CD8-positive, alpha-beta memory T cell (primary cell): ENCODE data around the gene OLFML1. TPM values are rescaled to one million over a fixed set of nuclear protein-coding genes. Genes with fewer than 3 reads are reported as not detected.

Experiments used
- CTCF ChIA-PET: fragments of 350-600 bp; sonication (Branson Sonifier 250); formaldehyde crosslinking; loops from one replicate; lab custom pipeline; 2021; ENCODE audit warnings: antibody characterized with exemption; lab: Charles Lee
- POLR2A ChIA-PET: fragments of 350-600 bp; sonication (Branson Sonifier 250); formaldehyde crosslinking; loops from one replicate; lab custom pipeline; 2021; ENCODE audit warnings: antibody characterized with exemption; lab: Charles Lee
- DNase-seq, 5 donors: peaks; one replicate each; pipeline versions ENCODE4 v3.0.0 to v3.0.0-alpha.2; 2020 to 2022; ENCODE audit warnings: mixed read lengths in 1 of 5
- H3K27ac ChIP-seq: one replicate; pipeline ENCODE4 v1.7.0; 2013; ENCODE audit warnings: low read depth, mild to moderate bottlenecking, low read length, moderate library complexity
- H3K27me3 ChIP-seq: 2 replicates; pipeline ENCODE4 v1.7.0; 2013; ENCODE audit warnings: low read length, mild to moderate bottlenecking; ENCODE audit not compliant: insufficient read depth, poor library complexity, severe bottlenecking
- H3K36me3 ChIP-seq: 2 replicates; pipeline ENCODE4 v1.7.0; 2013; ENCODE audit warnings: mild to moderate bottlenecking, low read length, moderate library complexity; ENCODE audit not compliant: insufficient read depth
- H3K4me1 ChIP-seq: 2 replicates; pipeline ENCODE4 v1.7.0; 2013; ENCODE audit warnings: mild to moderate bottlenecking, low read length, moderate library complexity; ENCODE audit not compliant: insufficient read depth
- H3K4me3 ChIP-seq: 2 replicates; pipeline ENCODE4 v1.7.0; 2013; ENCODE audit warnings: mild to moderate bottlenecking, low read length
- H3K9me3 ChIP-seq: 2 replicates; pipeline ENCODE4 v1.7.0; 2013; ENCODE audit warnings: mild to moderate bottlenecking, low read length
- H3K27ac Mint-ChIP-seq, 8 donors: one replicate each; pipeline ENCODE4 v1.8.0; 2020 to 2021; ENCODE audit warnings: mixed read lengths in 8 of 8, mild to moderate bottlenecking in 6 of 8, inconsistent platforms in 3 of 8, moderate library complexity in 3 of 8
- H3K27me3 Mint-ChIP-seq, 2 donors: one replicate each; pipeline ENCODE4 v1.8.0; 2020 to 2021; ENCODE audit warnings: mixed read lengths in 2 of 2, mild to moderate bottlenecking in 1 of 2, moderate library complexity in 1 of 2
- H3K36me3 Mint-ChIP-seq, 3 donors: one replicate each; pipeline ENCODE4 v1.8.0; 2020 to 2021; ENCODE audit warnings: mixed read lengths in 3 of 3, inconsistent platforms in 1 of 3, mild to moderate bottlenecking in 1 of 3
- H3K4me1 Mint-ChIP-seq, 3 donors: one replicate each; pipeline ENCODE4 v1.8.0; 2020 to 2021; ENCODE audit warnings: mixed read lengths in 3 of 3, inconsistent platforms in 1 of 3, mild to moderate bottlenecking in 1 of 3
- H3K4me3 Mint-ChIP-seq, 7 donors: one replicate each; pipeline ENCODE4 v1.8.0; 2020 to 2021; ENCODE audit warnings: mixed read lengths in 7 of 7, mild to moderate bottlenecking in 6 of 7, moderate library complexity in 4 of 7, inconsistent platforms in 2 of 7
- H3K9me3 Mint-ChIP-seq, 5 donors: one replicate each; pipeline ENCODE4 v1.8.0; 2020 to 2022; ENCODE audit warnings: mixed read lengths in 5 of 5, mild to moderate bottlenecking in 3 of 5, moderate library complexity in 2 of 5, inconsistent platforms in 1 of 5
- polyA plus RNA-seq: library from polyadenylated mRNA; unstranded; fragments of 300-500 nt; fragmentation: Illumina TruSeq; gene quantifications from one replicate; pipeline ENCODE4 v1.2.3, GENCODE V29; 2021
- total RNA-seq, 2 experiments: library from RNA; stranded (reverse); gene quantifications; one replicate each; pipeline ENCODE4 v1.2.3, GENCODE V29; 2021

Gene OLFML1
- total and polyA plus RNA-seq, 3 experiments from 2014 or later: not detected

DNA sequence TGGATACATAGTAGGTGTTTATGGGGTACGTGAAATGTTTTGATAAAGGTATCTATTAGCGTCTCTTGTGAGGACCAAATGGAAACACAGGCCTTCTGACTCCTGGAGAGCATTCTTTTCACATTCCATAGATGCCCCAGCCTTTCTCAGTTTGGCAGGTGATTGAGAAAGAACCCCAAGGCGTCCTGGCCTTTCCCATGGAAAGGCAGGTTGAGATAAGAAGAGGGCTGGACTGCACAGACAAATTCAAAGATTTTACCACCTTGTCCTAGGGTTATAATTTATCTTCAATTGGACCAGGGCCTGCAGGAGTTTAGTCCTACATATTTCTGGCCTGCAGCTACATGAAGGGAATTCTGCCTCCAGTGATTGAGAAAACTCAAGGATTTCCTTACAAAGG lies 661 bp upstream of the OLFML1 start:
- DNase-seq: no peak
- ChIA-PET POLR2A (no interaction called here), CTCF (interaction anchor here (1.0 kb wide), 1 partner anchor 181 kb away, joined by 3 read pairs; no protein-coding TSS in a partner anchor)
- H3K27me3 Mint-ChIP-seq: peaks cover 7 to 17% of the 10 kb centered on the region in 2 donors
- H3K27ac ChIP-seq: no peak overlapping the region
- no peaks in the 10 kb centered on the region for H3K9me3 Mint-ChIP-seq
- H3K36me3 ChIP-seq: no peaks in the 10 kb centered on the region
- H3K4me3 Mint-ChIP-seq: no peak overlapping the region
- H3K36me3 Mint-ChIP-seq: no peaks in the 10 kb centered on the region
- no peak overlapping the region for H3K27ac Mint-ChIP-seq
- no peak overlapping the region for H3K4me3 ChIP-seq
- H3K4me1 Mint-ChIP-seq: no peaks in the 10 kb centered on the region
- no peaks in the 10 kb centered on the region for H3K27me3 ChIP-seq
- H3K9me3 ChIP-seq: no peaks in the 10 kb centered on the region
- H3K4me1 ChIP-seq: no peaks in the 10 kb centered on the region

DNA sequence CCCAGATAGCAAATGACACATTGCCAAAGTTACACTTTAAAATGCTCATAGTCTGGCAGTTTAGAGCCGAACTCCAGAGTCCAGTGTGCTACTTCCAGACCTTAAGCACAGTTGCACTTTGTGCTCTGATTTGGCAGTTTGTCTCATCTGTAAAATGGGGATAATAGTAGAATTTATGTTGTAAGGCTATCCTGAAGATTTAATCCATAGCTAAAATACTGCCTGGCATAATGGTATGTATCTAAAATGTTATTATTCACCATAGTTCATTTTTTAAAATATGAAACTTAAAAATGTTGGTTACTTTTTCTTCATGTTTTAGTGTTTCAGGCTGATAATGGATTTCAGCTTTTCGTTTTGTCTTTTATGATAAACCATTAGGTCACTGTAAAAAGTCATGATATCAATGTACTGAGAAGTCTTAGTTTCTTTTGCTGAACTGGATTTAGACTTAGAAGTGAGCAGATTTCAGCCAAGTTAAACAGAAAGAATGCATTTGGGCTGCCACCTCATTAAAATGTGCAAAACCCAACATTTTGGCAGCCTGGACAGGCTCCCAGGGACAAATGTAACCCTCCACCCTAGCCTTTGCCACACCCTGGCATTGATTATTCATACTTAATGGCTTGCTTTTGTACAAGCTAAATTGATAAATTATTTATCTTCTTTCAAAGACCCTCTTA lies 933 bp downstream of the OLFML1 start:
- H3K27me3 Mint-ChIP-seq: peaks cover 7 to 17% of the 10 kb centered on the region in 2 donors
- no peaks in the 10 kb centered on the region for H3K4me1 Mint-ChIP-seq
- H3K27me3 ChIP-seq: no peaks in the 10 kb centered on the region
- no peaks in the 10 kb centered on the region for H3K36me3 Mint-ChIP-seq
- H3K9me3 ChIP-seq: no peaks in the 10 kb centered on the region
- CTCF ChIA-PET: no interaction called here
- H3K36me3 ChIP-seq: no peaks in the 10 kb centered on the region
- H3K9me3 Mint-ChIP-seq: no peaks in the 10 kb centered on the region
- POLR2A ChIA-PET: no interaction called here
- no peak for DNase-seq
- no peak overlapping the region for H3K27ac Mint-ChIP-seq
- H3K4me3 ChIP-seq: no peak overlapping the region
- no peak overlapping the region for H3K27ac ChIP-seq
- no peaks in the 10 kb centered on the region for H3K4me1 ChIP-seq
- no peak overlapping the region for H3K4me3 Mint-ChIP-seq

DNA sequence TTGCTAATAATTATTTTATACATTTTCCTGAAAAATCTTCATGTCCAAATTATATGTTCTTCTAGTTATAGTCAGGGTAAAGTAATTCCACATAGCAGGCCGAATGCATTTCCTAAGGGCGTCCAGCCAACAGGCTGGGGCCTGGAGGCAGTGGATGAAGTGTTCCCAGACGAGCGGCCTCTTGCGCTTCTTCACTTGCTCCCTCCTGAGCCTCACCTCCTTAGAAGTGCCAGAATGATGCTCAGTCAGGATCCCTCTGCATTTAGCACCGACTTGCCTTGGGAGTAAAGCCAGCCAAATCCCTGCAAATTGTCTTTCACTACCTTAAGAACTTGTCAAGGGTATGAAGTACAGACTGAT lies 1.5 kb downstream of the OLFML1 start:
- Mint-ChIP-seq H3K4me1 (no peaks in the 10 kb centered on the region), H3K27ac (no peak overlapping the region), H3K9me3 (no peaks in the 10 kb centered on the region), H3K36me3 (no peaks in the 10 kb centered on the region), H3K27me3 (peaks cover 7 to 17% of the 10 kb centered on the region in 2 donors), H3K4me3 (no peak overlapping the region)
- DNase-seq: no peak
- Histone ChIP-seq H3K27me3 (no peaks in the 10 kb centered on the region), H3K36me3 (no peaks in the 10 kb centered on the region), H3K9me3 (no peaks in the 10 kb centered on the region), H3K27ac (no peak overlapping the region), H3K4me3 (no peak overlapping the region), H3K4me1 (no peaks in the 10 kb centered on the region)
- CTCF ChIA-PET: no interaction called here
- POLR2A ChIA-PET: no interaction called here

DNA sequence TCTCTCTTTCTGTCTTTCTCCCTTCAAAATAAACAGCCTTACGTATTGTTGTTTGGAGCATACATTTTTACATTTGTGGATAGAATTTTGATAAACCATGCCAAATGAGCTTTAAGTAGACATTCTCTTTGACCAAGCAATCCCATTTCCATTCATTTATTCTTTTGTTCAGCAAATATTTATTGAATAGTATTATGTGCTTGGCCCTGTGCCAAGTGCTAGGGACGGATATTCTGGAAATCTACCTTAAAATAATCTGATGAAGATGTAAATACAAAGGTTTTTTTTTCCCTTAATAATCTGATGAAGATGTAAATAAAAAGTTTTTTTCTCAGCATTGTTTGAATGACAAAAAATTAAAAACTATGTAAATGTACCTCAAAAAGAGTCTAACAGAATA lies 2.1 kb downstream of the OLFML1 start:
- H3K27me3 ChIP-seq: no peaks in the 10 kb centered on the region
- H3K4me1 Mint-ChIP-seq: no peaks in the 10 kb centered on the region
- H3K9me3 ChIP-seq: no peaks in the 10 kb centered on the region
- DNase-seq: no peak
- ChIA-PET CTCF (no interaction called here), POLR2A (no interaction called here)
- no peaks in the 10 kb centered on the region for H3K4me1 ChIP-seq
- no peaks in the 10 kb centered on the region for H3K9me3 Mint-ChIP-seq
- H3K4me3 ChIP-seq: no peak overlapping the region
- H3K36me3 ChIP-seq: no peaks in the 10 kb centered on the region
- no peak overlapping the region for H3K27ac ChIP-seq
- H3K27me3 Mint-ChIP-seq: peaks cover 7 to 17% of the 10 kb centered on the region in 2 donors
- no peak overlapping the region for H3K4me3 Mint-ChIP-seq
- no peaks in the 10 kb centered on the region for H3K36me3 Mint-ChIP-seq
- H3K27ac Mint-ChIP-seq: no peak overlapping the region

DNA sequence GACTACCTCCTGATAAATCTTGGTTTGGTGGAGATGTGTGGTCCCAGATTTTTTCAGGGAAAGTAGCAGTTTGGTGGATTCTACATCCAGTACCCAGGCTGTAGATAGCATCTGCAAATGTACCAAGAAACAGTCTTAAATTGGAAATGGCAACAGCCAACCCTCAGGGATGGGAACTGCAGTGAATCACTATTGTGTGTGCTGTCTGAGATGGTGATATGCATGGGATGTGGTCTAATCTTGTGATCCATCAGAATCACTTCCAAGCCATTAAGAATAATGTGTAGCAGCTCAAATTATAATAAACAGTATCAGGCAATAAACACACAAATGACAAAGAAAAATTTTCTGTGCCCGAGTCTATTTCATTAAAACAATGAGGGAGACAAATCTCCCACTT lies 3.4 kb downstream of the OLFML1 start:
- Histone ChIP-seq H3K9me3 (no peaks in the 10 kb centered on the region), H3K36me3 (no peaks in the 10 kb centered on the region), H3K27me3 (no peaks in the 10 kb centered on the region), H3K27ac (no peak overlapping the region), H3K4me3 (no peak overlapping the region), H3K4me1 (no peaks in the 10 kb centered on the region)
- POLR2A ChIA-PET: no interaction called here
- H3K4me3 Mint-ChIP-seq: no peak overlapping the region
- H3K36me3 Mint-ChIP-seq: no peaks in the 10 kb centered on the region
- no peaks in the 10 kb centered on the region for H3K9me3 Mint-ChIP-seq
- no peak for DNase-seq
- CTCF ChIA-PET: no interaction called here
- peaks cover 7 to 20% of the 10 kb centered on the region in 2 donors for H3K27me3 Mint-ChIP-seq
- no peaks in the 10 kb centered on the region for H3K4me1 Mint-ChIP-seq
- no peak overlapping the region for H3K27ac Mint-ChIP-seq

DNA sequence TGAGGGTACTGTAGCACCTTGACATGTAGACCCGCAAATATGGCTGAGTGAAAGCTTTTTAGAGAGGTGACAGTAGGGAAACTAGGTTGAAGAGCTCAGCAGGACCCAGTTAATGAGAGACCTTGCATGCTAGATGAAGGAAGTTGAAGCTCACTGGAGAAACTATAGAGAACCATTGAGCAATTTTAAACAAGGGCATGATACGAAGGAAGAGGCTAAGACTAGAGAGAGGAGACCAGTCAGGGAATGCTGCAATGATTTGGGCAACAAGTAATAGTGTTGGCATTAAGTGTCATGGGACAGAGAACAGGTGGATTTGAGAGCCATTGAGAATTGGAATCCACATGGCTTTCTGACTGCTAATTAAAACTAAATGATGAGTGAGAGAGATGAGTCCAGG lies 4.1 kb downstream of the OLFML1 start:
- Histone ChIP-seq H3K27me3 (no peaks in the 10 kb centered on the region), H3K9me3 (no peaks in the 10 kb centered on the region), H3K36me3 (no peaks in the 10 kb centered on the region), H3K27ac (no peak overlapping the region), H3K4me1 (no peaks in the 10 kb centered on the region), H3K4me3 (no peak overlapping the region)
- H3K9me3 Mint-ChIP-seq: no peaks in the 10 kb centered on the region
- H3K4me1 Mint-ChIP-seq: no peaks in the 10 kb centered on the region
- no peaks in the 10 kb centered on the region for H3K36me3 Mint-ChIP-seq
- no peak for DNase-seq
- no peak overlapping the region for H3K4me3 Mint-ChIP-seq
- peaks cover 7 to 15% of the 10 kb centered on the region in 2 donors for H3K27me3 Mint-ChIP-seq
- no peak overlapping the region for H3K27ac Mint-ChIP-seq
- ChIA-PET CTCF (no interaction called here), POLR2A (no interaction called here)

DNA sequence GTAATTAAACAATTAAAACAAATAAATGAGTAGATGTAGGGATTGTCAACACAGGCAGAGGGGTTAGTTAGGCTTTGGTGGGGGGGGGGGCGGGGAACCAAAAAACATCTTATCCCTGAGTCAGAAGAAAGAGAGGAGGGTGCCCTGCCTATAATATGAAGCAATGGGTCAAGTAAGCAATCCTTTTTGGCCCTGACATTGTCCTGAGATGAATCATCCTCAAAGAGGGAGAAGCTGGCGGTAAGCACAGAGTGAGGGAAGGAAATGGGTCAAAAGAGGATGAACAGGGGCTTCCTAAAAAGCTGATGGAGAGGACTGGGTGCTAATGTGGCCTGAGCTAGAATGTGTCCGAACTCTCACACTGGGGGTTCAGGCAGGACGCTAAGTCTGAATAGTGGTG lies 4.7 kb downstream of the OLFML1 start:
- Mint-ChIP-seq H3K27me3 (peaks cover 5 to 12% of the 10 kb centered on the region in 2 donors), H3K9me3 (no peaks in the 10 kb centered on the region), H3K27ac (no peak overlapping the region), H3K4me1 (no peaks in the 10 kb centered on the region), H3K4me3 (no peak overlapping the region), H3K36me3 (no peaks in the 10 kb centered on the region)
- Histone ChIP-seq H3K4me1 (no peaks in the 10 kb centered on the region), H3K9me3 (no peaks in the 10 kb centered on the region), H3K27ac (no peak overlapping the region), H3K36me3 (no peaks in the 10 kb centered on the region), H3K27me3 (no peaks in the 10 kb centered on the region), H3K4me3 (no peak overlapping the region)
- POLR2A ChIA-PET: no interaction called here
- DNase-seq: no peak
- CTCF ChIA-PET: no interaction called here

DNA sequence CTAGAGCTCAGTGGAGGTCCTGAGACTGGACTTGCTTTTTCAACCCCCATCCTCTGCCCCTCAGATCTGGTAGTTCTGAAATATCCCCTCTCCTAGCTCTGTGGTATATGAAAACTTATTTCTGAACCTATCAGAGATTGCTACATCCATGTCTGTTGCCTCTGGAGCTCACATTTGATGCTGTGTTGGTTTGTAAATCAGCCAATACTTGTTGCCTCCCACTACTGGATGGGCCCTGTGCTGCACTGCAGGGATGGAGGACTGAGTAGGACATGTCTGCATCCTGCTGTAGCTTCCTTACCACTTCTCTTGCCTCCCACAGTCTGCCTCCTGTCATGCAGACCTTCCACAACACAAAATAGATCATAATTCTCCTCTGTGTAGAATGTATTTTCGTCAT lies 5.2 kb downstream of the OLFML1 start:
- ChIA-PET POLR2A (no interaction called here), CTCF (no interaction called here)
- Mint-ChIP-seq H3K9me3 (no peaks in the 10 kb centered on the region), H3K4me1 (no peaks in the 10 kb centered on the region), H3K4me3 (no peak overlapping the region), H3K27me3 (peaks cover 2 to 11% of the 10 kb centered on the region in 2 donors), H3K36me3 (no peaks in the 10 kb centered on the region), H3K27ac (no peak overlapping the region)
- Histone ChIP-seq H3K9me3 (no peaks in the 10 kb centered on the region), H3K27me3 (no peaks in the 10 kb centered on the region), H3K4me1 (no peaks in the 10 kb centered on the region), H3K36me3 (no peaks in the 10 kb centered on the region), H3K27ac (no peak overlapping the region), H3K4me3 (no peak overlapping the region)
- no peak for DNase-seq
